ENCODE results near the gene CD300LG. TPM values are rescaled to one million over a fixed set of nuclear protein-coding genes. Genes with fewer than 3 reads are reported as not detected.
A peak's percentile ranks its signal among the peaks of the same experiment; 100 is the strongest.
"Not testable (repeated sequence)": the region's sequence is repeated elsewhere in the genome, so short reads cannot be mapped to it uniquely, and the experiment has no call there.

Gene CD300LG
- polyA plus RNA-seq, 1 donor = 0.70 TPM

GRCh38 chr17:43878260-43879175 is 31.5 kb downstream of the CD300LG start:
- DNase-seq = peak; percentile 62

DNA sequence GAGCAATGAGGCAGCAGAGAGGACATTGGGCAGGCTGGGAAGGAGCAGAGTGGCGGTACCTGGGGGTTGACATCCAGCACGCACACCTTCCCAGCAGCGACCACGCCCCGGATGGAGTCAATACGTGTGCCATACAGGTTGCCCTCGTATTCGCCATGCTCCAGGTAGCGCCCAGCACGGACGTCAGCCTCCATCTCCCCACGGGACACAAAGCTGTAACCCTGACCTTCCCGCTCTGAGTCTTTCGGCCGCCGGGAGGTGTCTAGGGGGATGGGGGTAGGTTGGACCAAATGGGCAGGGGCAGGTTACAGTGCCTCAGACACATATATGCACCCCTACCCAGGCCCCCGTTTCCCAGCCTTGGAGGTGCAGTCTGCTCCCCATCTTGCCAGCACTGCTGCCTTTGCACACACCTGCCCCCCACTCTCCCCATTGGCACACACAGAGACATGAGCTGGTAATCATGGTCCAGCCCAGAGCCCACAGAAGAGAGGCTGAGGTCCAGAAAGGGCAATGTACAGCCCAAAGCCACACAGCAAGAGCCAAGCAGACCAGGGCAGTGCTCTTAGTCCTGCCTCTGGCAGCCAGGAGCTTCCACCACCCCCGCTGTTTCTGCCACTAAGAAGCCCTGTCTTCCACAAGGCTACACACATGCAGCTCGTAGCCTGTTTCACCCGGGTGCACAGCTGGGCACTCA is 32.9 kb downstream of the CD300LG start:
- DNase-seq = no peak

DNA sequence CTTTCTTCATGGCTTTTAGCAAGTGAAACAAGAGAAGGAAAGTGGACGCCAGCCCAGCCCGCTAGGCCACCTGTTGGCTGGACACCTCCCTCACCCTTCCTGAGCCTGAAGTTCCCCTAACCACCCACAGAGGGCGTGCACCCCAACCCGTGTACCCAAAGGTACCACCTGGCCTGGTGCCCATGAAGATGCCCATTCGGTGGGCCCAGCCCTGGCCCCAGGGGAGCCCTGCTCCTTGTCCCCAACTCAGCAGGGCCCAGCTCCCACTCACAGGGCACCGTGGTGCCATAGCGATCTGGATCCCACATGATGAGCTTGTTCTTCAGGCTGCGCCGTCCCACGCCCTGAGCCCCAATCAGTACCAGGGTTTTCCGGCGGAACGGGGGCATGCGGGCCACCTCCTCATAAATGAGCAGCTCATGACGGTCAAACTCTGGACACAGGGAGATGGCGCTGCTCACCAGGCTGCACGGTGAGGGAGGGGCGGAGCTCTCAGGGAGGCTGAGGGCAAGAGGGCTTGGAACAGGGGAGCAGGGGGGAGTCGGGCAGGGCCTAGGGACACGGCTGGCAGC is 33.5 kb downstream of the CD300LG start:
- DNase-seq = peak; percentile 68

DNA sequence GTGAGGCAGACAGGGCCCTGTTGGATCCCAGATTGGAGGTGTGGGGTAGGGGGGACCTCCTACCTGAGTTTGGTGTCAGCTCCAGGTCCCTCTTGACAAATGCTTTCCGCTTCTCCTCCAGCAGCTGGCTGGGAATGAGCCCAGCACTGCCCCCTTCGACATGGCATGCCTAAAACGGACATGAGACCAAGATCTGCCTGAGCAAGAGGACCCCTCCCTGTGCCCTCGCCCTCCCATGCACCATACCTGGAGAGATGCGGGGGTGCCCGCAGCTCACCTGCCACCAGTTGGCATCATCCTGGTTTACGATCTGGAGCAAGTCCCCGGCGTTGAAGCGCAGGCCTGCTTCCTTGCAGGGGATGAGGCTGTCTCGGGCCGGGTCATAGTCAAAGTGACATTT is 34.2 kb downstream of the CD300LG start:
- DNase-seq = no peak

- no peak for DNase-seq
Observed at GRCh38 chr17:43881758-43882505, 35.0 kb downstream of the CD300LG start.

DNA sequence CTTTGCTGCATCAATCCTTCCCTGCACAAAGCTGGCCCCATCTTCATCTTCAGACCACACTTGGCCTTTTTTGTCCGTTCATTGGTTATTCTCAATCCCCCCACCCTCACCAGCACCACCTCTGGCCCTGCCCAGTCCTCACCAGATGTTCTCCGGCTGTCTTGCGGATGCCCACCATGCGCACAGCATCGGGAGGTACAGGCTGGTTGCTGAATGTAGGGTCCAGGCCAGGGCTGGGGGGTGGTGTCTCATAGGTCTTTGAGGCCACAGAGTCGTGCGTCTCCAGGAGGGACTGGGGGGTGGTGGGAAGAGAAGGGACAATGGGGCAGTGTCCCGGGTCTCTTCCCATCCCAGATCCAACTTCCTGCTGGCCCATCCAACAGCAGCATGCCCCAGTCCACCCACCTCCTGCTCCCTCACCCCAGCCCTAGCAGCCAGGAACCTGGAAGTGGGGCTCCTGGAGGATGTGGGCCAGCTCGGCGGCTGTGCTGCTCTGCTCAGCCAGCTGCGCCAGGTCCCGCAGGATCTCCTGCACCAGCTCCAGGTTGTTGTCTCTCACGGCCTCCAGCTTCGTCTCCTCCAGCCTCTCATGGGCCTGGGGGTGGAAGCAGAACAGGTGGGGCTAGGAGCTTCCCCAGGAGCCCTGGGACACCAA is 35.9 kb downstream of the CD300LG start:
- no peak for DNase-seq

DNA sequence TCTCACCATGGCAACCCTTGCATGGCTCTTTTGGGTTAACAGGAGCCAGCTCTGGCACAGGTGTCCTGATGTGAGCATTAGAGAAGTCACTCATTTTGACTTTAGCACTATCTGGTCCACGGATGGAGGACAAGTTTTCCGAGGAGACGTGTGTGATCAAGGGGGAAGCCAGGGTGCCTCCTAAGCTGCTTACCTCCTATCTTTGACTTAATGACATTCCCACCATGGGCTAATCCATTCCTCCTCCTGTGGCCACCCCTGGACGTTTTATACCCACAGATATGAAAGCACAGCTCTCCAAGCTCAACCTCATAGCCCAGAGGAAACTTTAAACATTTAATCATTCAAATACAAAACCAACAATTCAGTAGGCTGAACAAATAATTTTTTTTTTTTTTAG is 41.6 kb downstream of the CD300LG start:
- no peak for DNase-seq

DNA sequence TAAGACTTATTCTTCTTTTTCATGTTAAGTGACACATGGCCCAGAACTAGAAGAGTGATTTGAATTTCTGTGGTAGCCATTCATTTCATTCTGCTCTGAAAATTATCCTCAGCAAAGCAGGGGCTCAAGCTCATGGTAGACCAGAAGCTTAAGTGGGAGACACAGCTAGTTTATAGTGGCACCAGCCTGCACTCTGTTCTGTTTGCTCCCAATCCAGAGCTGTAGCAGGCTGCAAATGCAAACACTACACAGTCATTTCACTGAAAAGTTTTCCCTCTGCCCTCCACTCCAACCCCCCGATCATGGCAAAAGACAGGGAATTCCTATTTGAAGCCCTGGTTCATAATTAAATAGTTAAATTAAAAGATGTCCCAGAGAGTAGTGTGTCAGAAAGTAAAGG is 43.3 kb downstream of the CD300LG start:
- DNase-seq = no peak

- DNase-seq = no peak
Observed at GRCh38 chr17:43891851-43892646, 45.1 kb downstream of the CD300LG start.

DNA sequence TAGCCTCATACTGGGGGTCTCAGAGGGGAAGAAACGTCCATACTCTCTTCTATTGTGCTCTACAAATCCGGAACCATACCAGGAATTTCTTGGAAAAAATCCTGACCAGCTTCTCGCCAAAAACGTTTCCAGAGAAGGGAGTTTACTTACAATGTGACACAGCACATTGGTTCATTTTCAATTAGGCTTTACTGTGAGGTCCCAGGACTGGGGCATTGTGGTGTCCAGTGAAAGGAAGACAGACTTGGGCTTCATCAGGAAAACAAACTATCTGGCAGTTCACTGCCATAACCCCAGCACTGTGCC is 45.6 kb downstream of the CD300LG start:
- no peak for DNase-seq

DNA sequence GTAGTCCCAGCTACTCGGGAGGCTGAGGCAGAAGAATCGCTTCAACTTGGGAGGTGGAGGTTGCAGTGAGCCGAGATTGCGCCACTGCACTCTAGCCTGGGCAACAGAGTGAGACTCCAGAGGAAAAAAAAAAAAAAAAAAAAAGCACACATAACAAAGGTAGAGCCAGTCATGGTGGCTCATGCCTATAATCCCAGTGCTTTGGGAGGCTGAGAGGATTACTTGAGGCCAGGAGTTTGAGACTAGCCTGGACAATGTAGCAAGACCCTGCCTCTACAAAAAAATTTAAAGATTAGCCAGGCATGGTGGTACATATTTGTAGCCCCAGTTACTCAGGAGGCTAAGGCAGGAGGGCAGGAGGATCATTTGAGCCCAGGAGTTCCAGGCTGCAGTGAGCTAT is 47.5 kb downstream of the CD300LG start:
- DNase-seq = not testable (repeated sequence)

GRCh38 chr17:43897831-43898230 is 50.9 kb downstream of the CD300LG start:
- no peak for DNase-seq

GRCh38 chr17:43898446-43898845 is 51.5 kb downstream of the CD300LG start:
- DNase-seq = no peak

GRCh38 chr17:43900183-43900857 is 53.3 kb downstream of the CD300LG start:
- DNase-seq = peak; percentile 89

GRCh38 chr17:43900858-43901754 is 54.1 kb downstream of the CD300LG start:
- peak; percentile 29 for DNase-seq

- no peak for DNase-seq
Observed at GRCh38 chr17:43901861-43902589, 55.0 kb downstream of the CD300LG start.

DNA sequence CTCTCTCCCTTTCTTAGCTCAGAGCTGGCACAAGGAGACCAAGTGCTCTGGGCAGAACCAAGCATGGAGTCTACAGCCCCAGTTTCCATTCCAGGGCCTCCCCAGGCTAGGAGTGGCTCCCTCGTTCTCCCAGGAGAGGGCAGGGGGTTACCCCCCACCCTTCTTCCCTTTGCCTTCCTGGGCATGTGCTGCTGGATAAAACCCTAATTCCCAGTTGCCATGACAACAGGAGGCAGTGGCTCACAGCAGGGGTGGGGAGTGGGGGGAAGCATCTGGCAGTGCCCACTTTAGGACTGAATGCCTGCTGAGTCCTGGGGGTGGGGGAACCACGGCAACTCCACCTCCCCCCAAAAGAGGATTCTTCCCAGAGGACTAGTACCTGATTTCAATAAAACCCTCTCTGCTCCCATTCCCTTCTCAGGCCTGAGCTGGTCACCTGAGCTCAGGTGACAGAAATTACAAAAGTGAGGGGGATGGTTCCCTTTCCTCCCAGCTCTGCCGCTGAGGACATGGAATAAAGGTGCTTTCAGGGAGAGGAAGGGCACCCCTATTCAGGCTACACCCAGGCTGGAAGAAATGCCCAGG is 58.5 kb downstream of the CD300LG start:
- DNase-seq = no peak
